COR-L47 (cell line): ENCODE results near the gene EFCAB3.
"Not testable (repeated sequence)": the region's sequence is repeated elsewhere in the genome, so short reads cannot be mapped to it uniquely, and the experiment has no call there.

Experiments
- DNase-seq: peaks from one replicate; lab custom pipeline; 2025; lab: John Stamatoyannopoulos, UW

The EFCAB3 gene

DNA sequence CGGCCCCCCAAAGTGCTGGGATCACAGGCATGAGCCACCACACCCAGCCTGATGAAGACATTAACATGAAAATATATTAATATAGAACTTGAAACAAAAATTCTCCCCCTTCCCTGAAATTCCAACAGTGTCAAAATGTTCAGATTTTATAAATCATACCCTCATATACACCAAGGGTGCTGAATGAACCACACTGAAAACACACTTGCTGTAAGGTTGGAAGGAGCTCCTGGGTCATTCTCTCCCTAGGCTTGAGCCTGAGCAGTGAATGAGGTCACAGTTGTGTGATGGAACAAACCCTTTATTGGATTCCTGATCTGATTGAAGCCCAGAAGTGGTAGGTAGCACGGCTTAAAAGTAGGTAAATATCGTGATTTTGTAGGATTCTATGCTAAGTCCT lies at the start of gene EFCAB3:
Gene EFCAB3, plus strand, starts transcription at position 301 of the 400 bp plus-strand sequence. CDS start 2,427 bp downstream, outside the sequence.
- DNase-seq: no peak

DNA sequence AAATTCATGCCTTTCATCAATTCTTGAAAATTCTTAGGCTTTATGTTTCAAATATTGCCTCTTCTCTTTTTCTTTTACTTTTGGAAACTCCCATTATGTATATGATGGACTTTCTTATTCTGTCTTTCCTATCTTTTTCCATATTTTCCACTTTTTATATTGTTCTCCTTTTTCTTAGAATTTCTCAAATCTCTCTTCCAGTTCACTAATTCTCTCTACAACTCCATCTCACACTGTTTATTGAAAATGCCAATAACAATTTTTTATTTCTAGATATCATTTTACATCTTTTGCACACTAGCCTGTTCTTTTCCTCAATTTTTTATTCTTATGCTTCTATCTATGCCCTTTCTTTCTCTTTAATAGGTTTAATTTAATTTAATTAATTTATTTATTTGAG lies 43.8 kb upstream of the EFCAB3 start:
- DNase-seq: no peak

DNA sequence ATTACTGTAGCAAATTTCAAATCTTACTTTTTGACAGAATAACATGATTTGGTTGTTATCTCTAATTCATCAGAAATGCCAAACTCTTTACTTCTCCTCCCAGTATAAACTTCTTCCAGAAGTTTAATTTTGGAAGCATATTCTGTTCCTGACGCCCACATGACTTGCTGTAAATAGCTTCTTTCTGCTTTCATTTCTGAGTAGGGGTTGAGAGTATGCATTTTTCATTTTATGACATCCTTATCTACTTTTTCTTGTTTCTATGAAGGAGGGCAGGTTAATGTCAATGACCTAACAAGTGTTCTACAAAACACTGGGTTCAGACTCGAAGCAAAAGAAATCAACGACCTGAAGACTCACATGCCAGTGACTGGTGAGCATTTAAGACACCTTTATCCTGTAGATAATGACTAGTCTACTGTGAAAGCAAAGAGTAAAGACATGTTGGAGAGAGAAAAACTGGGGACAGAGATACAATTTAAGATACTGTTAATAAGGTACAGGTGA lies 36.5 kb upstream of the EFCAB3 start:
- no peak for DNase-seq

- DNase-seq: no peak
Observed at GRCh38 chr17:62351176-62351575, 29.2 kb upstream of the EFCAB3 start.

DNA sequence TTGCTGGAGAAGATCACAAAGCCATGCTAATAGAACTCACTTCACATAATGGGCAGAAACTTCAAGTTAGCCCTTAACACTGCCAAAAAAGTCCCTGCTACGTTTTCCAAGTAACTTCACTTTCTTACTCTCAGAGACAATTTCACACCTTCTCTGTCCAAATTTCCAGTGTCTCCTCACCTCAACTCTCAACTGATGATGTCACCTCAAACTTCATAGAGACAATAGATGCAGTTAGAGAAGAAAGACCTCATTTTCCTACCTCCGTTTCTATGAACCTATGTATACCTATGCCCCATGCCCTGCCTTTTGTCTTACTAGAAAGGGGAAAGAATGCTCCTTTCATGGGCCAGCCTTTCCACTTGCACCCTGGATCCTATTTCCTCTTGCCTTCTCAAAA lies 14.2 kb upstream of the EFCAB3 start:
- no peak for DNase-seq

DNA sequence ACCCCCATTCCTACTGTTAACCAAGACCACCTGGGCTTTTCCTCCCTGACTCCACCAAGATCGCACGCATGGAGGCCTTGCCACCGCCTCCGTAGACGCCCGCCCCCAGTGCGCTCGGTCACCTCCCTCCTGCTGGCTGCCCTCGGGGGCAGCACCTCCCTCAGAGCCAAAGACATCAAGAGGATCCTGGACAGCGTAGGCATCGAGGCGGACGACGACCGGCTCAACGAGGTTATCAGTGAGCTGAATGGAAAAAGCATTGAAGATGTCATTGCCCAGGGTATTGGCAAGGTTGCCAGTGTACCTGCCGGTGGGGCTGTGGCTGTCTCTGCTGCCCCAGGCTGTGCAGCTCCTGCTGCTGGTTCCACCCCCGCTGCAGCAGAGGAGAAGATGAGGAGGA lies 1.2 kb downstream of the EFCAB3 start:
- DNase-seq: no peak

GRCh38 chr17:62388856-62389255 lies 8.5 kb downstream of the EFCAB3 start:
- no peak for DNase-seq

DNA sequence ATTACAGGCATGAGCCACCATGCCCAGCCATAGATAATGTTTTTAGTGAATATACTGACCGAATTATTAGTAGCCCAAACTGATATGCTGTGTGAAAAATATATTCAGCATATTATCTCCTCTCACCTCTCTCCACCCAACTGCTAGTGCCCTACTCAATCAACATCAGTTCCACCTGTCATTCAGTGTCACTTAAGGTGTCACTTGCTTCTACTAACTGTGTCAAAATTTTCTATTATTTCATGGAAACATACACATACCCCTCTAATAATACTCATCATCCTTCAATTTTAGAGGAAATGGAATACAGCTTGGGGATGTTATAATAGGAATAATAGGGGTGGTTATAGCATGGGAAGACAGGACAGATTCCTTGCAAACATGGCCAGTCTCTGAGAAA lies 12.6 kb downstream of the EFCAB3 start:
- DNase-seq: no peak

DNA sequence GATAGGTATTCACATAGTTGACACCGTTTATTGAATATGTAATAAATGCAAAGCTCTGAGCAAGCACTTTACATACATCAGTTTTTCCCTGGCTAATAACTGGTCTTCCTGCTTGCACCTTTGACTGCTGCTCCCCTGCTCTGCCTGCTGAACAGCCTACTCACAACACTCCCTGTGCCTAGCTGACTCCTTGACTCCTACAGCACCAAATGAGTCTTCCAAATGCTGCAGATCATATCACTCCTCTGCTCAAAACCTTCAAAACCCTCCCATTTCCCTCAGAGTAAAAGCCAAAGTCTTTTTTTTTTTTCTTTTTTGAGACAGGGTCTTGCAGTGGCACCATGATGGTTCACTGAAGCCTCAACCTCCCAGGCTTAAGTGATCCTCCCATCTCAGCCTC lies 18.5 kb downstream of the EFCAB3 start:
- no peak for DNase-seq

DNA sequence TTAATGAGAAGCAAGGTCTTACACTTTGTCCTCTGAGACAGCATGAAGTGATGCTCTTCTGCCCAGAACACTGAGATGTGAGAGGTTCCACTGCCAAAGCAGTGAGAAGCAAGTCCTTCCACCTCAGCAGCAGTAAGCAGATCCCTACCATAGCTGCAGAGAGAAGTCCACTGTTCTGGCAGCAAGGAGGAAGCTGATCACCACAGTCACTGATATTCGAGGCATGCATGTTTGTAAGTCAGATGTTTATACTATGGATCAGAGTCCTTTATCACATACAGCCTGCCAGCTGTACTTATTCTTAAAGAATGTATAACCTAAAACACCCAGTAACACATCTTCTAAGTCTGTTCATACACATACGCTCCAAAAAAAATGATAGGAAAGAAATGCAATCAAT lies 25.1 kb downstream of the EFCAB3 start:
- DNase-seq: no peak

DNA sequence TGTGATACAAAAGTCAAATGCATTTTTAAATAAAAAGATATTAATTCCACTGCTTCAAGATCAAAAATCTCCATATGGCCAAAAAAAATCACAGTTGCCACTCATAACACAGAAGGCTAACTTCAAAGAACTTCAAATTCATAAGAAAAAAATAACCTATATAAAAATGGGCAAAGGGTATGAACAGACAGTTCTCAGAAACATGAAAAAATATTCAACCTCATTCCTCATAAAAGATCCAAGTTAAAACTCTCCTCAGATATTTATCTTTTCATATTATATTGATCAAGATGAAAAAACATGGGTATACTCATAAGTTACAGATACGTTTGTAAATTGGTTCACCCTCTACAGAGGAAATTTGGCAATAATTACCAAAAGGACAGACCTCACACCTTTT lies 32.7 kb downstream of the EFCAB3 start:
- DNase-seq: not testable (repeated sequence)

GRCh38 chr17:62423647-62424461 lies 43.5 kb downstream of the EFCAB3 start, which contains the start of gene METTL2A:
Gene METTL2A (plus strand): TSS chr17:62423897. CDS start chr17:62423903, 6 bp downstream.
- DNase-seq: peak; percentile 89

DNA sequence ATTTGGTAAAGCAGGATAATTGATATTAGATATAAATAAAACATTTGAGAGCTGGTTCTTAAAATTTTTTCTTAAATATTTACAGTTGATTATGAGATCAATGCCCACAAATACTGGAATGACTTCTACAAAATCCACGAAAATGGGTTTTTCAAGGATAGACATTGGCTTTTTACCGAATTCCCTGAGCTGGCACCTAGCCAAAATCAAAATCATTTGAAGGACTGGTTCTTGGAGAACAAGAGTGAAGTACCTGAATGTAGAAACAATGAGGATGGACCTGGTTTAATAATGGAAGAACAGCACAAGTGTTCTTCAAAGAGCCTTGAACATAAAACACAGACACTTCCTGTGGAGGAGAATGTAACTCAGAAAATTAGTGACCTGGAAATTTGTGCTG lies 45.9 kb downstream of the EFCAB3 start:
- not testable (repeated sequence) for DNase-seq

- not testable (repeated sequence) for DNase-seq
Observed at GRCh38 chr17:62435251-62435650, 54.9 kb downstream of the EFCAB3 start.

DNA sequence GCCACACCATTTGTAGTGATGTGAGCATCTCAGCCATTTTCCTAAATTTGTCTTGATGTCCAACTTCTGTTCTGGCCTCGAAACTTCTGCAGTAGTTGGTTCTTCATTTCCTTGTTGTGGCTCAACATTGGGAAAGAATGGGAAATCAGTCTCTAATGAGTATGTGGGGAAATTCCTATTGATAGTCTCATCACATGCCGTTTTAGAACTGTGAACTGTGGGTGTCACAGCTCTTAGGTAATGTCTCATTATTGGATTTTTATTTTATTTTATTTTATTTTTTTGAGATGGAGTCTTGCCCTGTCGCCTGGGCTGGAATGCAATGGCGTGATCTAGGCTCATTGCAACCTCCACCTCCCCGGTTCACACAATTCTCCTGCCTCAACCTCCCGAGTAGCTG lies 60.8 kb downstream of the EFCAB3 start:
- not testable (repeated sequence) for DNase-seq

DNA sequence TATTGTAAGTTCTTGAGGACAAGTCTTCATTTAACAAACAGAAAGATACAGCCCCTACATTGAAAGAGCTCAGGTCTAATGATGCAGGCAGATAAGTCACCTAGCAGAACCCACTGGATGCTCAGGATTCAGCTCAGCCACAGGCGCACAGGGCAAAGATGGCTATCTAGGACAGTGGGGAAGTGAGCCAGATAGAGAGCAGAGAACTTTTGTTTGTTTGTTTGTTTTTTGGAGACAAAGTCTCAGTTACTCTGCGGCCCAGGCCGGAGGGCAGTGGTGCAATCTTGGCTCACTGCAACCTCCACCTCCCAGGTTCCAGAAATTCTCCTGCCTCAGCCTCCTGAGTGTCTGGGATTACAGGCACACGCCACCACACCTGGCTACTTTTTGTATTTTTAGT lies 63.7 kb downstream of the EFCAB3 start:
- no peak for DNase-seq

- not testable (repeated sequence) for DNase-seq
Observed at GRCh38 chr17:62445791-62446190, 65.4 kb downstream of the EFCAB3 start.

GRCh38 chr17:62452195-62452594 lies 71.8 kb downstream of the EFCAB3 start:
- not testable (repeated sequence) for DNase-seq

DNA sequence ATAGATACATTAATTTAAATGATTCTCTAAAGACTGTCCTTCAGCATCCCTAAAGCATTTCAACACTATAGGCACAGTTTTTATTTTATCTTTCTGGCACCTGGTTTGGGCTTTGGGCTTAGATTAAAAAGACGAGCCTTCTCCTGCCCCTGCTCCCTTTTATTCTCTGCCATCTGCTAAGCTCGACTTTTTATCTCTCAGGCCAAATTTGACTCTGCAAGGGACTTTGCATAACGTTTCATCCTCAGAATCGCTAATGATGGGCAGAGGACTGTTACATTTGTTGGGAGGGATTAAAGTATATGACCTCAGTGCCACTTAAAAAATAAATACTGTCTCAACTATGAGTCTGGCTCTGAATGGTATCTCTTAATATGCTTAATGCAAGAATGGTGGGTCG lies 72.7 kb downstream of the EFCAB3 start:
- not testable (repeated sequence) for DNase-seq

DNA sequence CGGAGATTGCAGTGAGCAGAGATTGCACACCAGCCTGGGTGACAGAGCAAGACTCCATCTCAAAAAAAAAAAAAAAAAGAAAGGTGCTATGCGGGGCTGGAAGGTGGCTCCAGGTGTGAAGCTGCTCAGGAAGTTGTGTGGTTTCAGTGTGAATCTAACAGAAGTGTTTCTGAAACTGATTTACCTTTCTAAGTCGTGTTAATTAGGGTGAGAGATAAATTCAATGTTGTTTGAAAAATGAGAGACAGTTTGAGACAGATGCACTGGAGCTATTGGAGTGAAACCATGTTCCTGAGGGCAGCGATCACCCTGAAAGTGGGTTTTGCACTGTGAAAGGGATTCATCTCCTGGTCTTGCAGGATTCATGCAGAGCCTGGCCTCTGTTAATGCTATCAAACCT lies 73.3 kb downstream of the EFCAB3 start:
- not testable (repeated sequence) for DNase-seq

GRCh38 chr17:62454111-62454510 lies 73.8 kb downstream of the EFCAB3 start:
- not testable (repeated sequence) for DNase-seq

- no peak for DNase-seq
Observed at GRCh38 chr17:62456016-62456415, 75.7 kb downstream of the EFCAB3 start.

DNA sequence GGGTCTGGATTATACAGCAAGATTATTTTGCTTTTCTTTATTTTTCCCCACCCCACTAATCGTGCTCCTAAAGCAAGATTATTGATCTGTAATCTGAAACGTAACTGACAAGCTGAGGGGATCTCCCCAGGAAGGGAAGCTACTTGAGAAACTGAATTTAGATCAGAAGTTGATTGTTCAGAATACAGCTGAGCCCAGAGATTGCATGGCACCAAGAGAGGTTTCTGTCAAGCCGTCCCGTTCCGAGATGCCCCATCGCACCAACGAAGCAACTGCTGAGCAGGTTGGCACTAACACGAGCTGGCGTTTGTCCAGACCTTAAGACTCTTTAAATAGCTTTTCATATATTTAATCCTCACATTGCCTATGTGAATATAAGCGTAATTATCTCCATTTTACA lies 78.1 kb downstream of the EFCAB3 start:
- not testable (repeated sequence) for DNase-seq

DNA sequence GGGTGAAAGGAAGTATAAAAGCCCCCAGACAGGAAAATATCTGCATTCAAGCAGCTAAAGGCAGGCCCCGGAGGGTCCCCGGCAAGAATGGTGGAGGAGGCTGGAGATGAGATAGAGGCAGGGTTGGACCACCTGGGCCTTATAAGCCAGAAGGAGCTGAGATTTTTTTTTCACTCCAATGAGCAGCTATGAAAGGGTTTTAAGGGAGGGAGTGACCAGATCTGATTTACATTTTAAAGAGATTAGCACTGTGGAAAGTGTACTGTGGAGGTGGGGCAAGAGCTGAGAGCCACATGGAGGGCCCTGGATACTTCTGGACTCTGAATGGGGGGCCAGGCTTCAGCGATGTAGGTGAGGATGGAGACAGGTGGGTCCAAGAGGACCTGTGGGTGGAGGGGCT lies 84.1 kb downstream of the EFCAB3 start:
- DNase-seq: not testable (repeated sequence)
